HG02973 (cell line): ENCODE results near the gene RTKN.

Experiments
- ATAC-seq: cut with Tn5 transposase; IDR thresholded peaks from one replicate; pipeline ENCODE4 v1.9.1; 2021; ENCODE audit warnings: moderate library complexity; ENCODE audit not compliant: unreplicated experiment

The RTKN gene

DNA sequence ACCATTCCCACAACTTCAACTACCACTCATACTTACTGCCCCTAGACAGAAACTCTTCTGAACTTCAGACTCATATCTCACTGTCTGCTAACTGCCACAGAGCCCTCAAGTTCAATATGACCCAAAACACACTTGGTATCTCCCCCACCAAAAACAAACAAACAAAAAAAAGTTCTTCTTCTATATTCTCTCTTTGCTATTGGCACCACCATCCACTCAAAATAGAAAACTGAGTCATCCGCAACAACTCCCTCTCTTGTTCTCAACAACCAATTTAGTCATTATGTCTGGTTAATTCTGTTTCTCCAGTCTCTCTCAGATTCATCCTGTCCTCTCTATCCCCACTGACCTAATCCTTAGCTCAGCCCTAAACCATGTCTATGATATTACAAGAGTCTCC, 54.4 kb downstream of the RTKN start:
- no peak for ATAC-seq

DNA sequence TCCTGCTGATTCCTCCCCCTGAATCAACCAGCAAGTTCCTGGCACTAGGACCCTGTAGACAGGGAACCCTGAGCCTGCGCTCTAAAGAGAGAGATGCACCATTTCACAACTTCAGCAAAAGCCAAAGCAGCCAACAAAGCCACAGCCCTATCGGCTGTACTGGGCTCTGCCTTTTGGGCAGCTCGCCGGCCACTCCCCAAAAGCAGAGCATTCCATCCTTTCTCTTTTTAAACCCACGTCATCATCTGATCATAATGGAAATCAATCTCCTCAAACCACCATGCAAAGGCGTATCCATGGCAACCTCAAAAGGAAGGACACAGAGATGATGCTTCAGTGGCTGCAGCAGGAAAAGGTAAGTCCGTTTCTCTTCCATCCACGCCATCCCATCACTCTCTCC, 56.3 kb downstream of the RTKN start:
- ATAC-seq, result no peak

DNA sequence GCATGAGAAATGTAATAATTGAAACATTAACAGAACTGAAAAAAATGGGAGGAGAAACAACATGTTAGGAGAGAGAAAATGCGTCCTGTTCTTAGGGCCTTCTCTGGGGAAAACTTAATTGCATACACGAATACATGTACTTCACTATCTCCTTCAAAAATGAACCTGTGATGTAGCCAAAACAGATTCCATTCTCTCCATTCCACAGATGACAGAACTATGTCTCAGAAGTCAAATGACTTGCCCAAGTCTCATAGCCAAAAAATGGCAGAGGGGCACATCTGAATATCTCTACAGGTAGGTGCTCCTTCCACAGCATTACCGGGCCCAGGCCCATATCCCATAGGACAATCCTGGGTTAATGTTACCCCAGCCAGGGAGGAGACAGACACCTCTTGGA, 57.7 kb downstream of the RTKN start:
- ATAC-seq, result no peak

DNA sequence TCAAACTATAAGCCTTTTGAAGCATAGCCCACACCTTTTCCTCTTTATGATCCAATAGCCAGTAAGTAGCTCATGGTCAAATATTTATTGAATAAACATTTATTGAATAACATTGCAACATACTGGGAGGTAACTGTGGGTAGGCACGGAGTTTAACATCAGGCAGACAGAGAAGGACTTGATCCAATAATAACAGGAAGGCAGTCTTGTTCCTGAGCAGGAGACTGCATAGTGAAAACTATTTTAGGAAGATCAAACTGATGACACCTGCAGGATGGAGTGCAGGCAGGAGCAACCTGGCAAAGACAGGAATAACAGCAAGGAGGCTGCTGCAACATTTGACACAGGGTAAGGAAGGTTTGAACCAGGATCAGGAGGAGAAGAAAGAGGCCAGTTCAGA, 58.5 kb downstream of the RTKN start:
- no peak for ATAC-seq

DNA sequence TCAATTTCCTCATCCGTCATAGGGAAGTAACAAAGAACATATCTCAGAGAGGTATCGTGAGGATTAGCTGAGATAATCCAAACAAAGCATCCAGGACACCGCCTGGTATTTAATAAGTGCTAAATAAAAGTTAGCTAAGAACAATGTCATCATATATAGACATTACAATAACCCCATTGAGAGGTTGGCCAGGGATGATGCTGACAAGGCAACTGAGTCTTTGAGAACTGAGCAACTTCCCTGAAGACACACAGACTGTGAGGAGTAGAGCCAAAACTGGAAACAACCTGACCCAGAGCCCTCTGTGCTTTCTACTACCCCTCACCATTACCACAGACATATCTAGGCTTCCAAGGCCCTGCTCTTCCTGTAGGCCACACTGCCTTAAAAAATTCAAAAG, 60.0 kb downstream of the RTKN start:
- ATAC-seq, result no peak

DNA sequence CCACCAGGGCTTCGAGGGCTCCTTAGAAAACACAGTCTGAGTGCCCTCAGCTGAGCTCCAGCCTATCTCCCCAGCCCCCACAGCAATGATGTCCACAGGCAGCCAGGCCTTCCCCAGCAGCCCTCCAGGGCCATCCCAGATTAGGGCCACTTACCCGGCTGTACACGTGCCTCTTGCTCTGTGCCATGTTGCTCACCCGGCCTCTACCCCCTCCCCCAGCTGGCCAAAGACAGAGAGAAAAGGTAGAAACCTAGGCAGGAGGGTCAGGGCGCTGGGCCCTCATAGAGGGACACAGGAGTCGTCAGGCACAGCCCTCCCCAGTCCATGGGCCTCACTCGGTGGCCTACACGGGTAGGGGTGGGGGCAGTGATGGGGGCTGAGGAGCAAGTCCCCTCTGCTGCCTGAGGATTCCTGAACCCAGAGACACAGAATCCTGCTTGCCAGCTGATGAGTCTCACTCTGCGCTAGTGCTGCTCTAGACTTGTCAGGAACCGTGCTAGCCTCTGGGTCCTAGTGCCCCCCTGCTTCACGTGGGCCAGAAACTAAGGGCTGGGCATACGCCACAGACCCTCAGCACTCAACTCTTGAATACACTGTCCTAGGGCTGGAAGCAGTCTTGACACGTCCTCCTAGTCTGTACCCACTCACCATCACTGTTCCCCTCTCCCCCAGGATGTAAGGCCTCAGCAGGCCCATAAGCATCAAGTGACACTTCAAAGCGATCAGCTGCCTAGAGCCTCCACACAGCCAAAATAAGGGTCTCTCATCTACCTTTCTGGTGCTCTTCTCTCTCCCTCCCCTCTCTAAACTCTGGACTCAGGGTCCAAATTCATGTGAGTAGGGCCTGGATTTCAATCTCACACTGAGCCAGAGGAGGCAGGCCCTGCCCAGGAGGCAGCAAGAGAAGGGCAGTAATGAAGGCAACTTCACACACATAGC, 61.6 kb downstream of the RTKN start, which contains the start of gene DCTN1:
Gene DCTN1, minus strand, starts transcription at position 461 of the 939 bp plus-strand sequence. Its CDS starts 274 bp downstream, at position 187.
- no peak for ATAC-seq

DNA sequence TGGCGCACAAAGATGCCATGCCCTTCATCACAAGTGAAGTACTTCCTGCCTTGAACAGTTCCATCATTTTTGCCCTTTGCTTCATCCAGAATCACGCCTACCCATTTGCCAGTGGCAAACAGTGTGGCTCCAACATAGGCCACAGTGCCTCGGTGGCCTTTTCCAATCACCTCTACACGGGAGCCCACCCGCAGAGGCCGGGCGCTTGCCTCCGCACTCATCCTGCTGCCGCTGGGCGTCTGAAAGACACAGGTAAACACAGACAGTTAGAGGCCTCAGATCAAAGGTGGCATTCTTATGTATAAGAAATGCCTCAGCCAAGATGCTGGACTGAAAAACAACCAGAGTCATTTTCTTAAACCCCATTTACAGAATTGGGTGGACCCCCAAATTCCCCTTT, 63.7 kb downstream of the RTKN start:
- no peak for ATAC-seq

DNA sequence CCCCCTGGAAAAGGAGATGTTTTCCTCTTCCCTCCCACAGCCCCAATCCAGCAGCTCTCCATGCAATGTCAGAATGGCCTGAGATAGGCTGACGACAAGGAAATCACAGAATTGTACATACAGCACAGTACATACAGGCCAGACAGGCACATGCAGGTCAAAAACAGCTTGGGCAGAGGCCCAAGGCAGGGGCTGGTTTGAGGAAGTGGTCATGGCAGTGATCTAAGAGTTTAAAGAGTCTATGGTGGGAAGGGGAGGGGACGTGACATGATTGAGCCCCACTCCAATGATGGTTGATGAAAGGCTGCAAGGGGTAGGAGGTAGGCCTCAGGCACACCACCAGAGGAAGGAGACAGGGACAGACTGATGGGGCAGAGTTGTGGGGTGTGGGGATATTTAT, 65.9 kb downstream of the RTKN start:
- ATAC-seq, result no peak
